ENCODE measurements around the gene SH3GL3. TPM values are rescaled to one million over a fixed set of nuclear protein-coding genes. Genes with fewer than 3 reads are reported as not detected.

The SH3GL3 gene
- total and polyA plus RNA-seq, 2 of the 4 experiments (the other 2 are of a cell fraction) = not detected

DNA sequence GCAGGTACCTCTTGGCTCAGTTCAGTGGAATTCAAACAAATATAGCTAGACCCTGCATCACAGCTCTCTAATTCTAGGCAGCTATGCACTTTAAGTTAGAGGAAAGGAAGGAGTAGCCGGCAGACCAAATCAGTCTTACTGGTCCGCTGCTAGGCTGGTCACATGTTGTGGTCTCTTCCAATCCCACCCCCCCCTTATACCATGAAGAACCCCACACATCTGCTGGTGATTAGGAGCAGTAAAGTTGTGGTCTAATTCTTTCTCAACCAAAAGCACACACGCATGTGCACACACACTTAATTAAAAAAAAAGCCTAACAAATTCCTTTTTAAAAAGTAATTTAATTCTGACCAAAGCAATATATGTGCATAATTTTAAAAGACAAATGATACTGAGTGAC lies 16.7 kb upstream of the SH3GL3 start:
- Histone ChIP-seq H2BK20ac (ENCODE audit: low read depth, low read length) (no peak overlapping the region), H3K27me3 (ENCODE audit: control insufficient read depth, insufficient read depth, low read length) (no peaks in the 10 kb centered on the region), H2BK5ac (ENCODE audit: low read depth, low read length, poor library complexity, severe bottlenecking) (no peak overlapping the region), H2AK9ac (replicated peaks; ENCODE audit: low read depth, low read length, poor library complexity) (no peak overlapping the region), H3K4me3 (ENCODE audit: insufficient read depth, low read depth, low read length) (no peak overlapping the region), H3K14ac (replicated peaks; ENCODE audit: low read depth, low read length) (no peak overlapping the region), H2AFZ (replicated peaks; ENCODE audit: low read length, poor library complexity) (no peak overlapping the region), H3K4ac (ENCODE audit: low read depth, low read length) (no peak overlapping the region), H3K9me3 (ENCODE audit: control insufficient read depth, insufficient read depth, low read length) (no peaks in the 10 kb centered on the region), H3K4me1 (ENCODE audit: control insufficient read depth, insufficient read depth, low read length) (no peaks in the 10 kb centered on the region), H3K27ac (ENCODE audit: insufficient read depth, low read length) (no peak overlapping the region), H2BK15ac (ENCODE audit: low read depth, low read length) (no peak overlapping the region), H3K79me1 (ENCODE audit: low read depth in 1 of 2, low read length in 2 of 2) (no peaks in the 10 kb centered on the region), H3K23ac (ENCODE audit: low read depth, low read length) (no peak overlapping the region), H3K4me2 (ENCODE audit: low read depth, low read length) (no peak overlapping the region), H4K5ac (ENCODE audit: low read depth, low read length) (no peak overlapping the region), H2AK5ac (ENCODE audit: low read depth, low read length) (no peak overlapping the region), H3K36me3 (ENCODE audit: control insufficient read depth, insufficient read depth, low read length) (no peaks in the 10 kb centered on the region), H4K8ac (ENCODE audit: low read depth in 2 of 2, low read length in 2 of 2) (no peak overlapping the region), H4K91ac (ENCODE audit: insufficient read depth, low read depth, low read length) (no peak overlapping the region), H2BK120ac (ENCODE audit: low read depth, low read length) (no peak overlapping the region), H3K56ac (ENCODE audit: extremely low read depth, insufficient read depth, low read length) (no peak overlapping the region), H3K9ac (ENCODE audit: low read depth, low read length) (no peak overlapping the region), H4K20me1 (ENCODE audit: insufficient read depth, low read length) (no peaks in the 10 kb centered on the region), H3K9me1 (ENCODE audit: insufficient read depth, low read length) (no peaks in the 10 kb centered on the region), H3K18ac (ENCODE audit: low read depth, low read length) (no peak overlapping the region)
- TF ChIP-seq BHLHE40 (IDR thresholded peaks at IDR 0.05; ENCODE audit: low read depth, low read length) = no peak
- no peak for TF ChIP-seq MAZ (IDR thresholded peaks at IDR 0.05; ENCODE audit: borderline replicate concordance, low read depth, low read length)
- no peak for TF ChIP-seq CEBPB (IDR thresholded peaks at IDR 0.05; ENCODE audit: low read depth, low read length)
- no peak for TF ChIP-seq USF2 (IDR thresholded peaks at IDR 0.05; ENCODE audit: low read depth, low read length)
- no peak for TF ChIP-seq MAFK (IDR thresholded peaks at IDR 0.05; ENCODE audit: low read depth, low read length)
- no peak for TF ChIP-seq POLR2A (IDR thresholded peaks at IDR 0.05; ENCODE audit: low read depth, low read length)
- no peak for TF ChIP-seq SMC3 (IDR thresholded peaks at IDR 0.05; ENCODE audit: low read depth, low read length)
- TF ChIP-seq CHD1 (IDR thresholded peaks at IDR 0.05; ENCODE audit: low read depth, low read length) = no peak
- TF ChIP-seq NFE2L2 (IDR thresholded peaks at IDR 0.05; ENCODE audit: low read depth, low read length) = no peak
- TF ChIP-seq MXI1 (IDR thresholded peaks at IDR 0.05; ENCODE audit: borderline replicate concordance, low read depth, low read length) = no peak
- no peak for TF ChIP-seq RCOR1 (IDR thresholded peaks at IDR 0.05; ENCODE audit: insufficient replicate concordance, low read length)
- no peak for TF ChIP-seq RFX5 (IDR thresholded peaks at IDR 0.05; ENCODE audit: low read depth, low read length)
- no peak for TF ChIP-seq CTCF (conservative IDR thresholded peaks at IDR 0.05; ENCODE audit: low read depth, low read length)
- no peak for TF ChIP-seq FOS (IDR thresholded peaks at IDR 0.05; ENCODE audit: low read depth, low read length)
- POLR2A ChIA-PET (ENCODE audit: unreplicated experiment) = no interaction called here
- DNase-seq = no peak
- no TSS peak for BruUV-seq (replicated peaks)
- CTCF ChIA-PET = interaction anchor here (1.0 kb wide), 1 partner anchor 16 kb away, joined by 3 read pairs; no protein-coding TSS in a partner anchor
- in situ Hi-C loops (cut with MboI; ENCODE audit: low sequenced_read_pairs) (loop anchor here (5.0 kb wide), 1 partner anchor 178 kb away; no protein-coding TSS in a partner anchor), intact Hi-C loops (cut with micrococcal nuclease) (no loop called here), dilution Hi-C loops (cut with HindIII; ENCODE audit: low sequenced_read_pairs, unreplicated experiment) (no loop called here)
- no peak for ATAC-seq (ENCODE audit: low read depth)
- WGBS, 2 experiments (ENCODE audit: extremely low coverage in 2 of 2, insufficient read length in 1 of 2) = no CpG with 5 or more reads among the region's 3 CpGs
